ENCODE results near the gene ENDOG. TPM values are rescaled to one million over a fixed set of nuclear protein-coding genes. Genes with fewer than 3 reads are reported as not detected.

Gene ENDOG
- total RNA-seq, 4 donors from 2014 or later, result 20.3 to 29.7 (median 27.1) TPM

DNA sequence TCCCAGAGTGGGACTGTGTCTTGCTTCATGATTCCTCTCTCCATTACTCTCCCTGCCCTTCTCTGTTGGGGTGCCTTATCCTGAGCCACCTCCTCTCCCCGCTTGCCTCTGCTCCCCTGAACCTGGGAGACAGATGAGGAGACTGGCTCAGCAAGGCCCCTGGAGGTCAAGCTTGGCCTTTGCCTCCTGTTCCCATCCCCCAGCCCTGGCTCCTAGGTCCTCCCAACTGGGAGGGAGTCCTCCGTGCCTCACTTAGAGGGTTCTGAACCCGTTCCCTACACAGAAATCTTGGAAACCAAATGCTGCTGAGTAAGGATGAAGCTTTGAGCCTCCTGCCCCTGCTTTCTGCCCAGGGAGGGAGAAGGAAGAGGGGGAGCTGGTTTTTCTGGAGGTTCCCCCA is 9.8 kb upstream of the ENDOG start:
- Histone ChIP-seq H3K27me3 (no peaks in the 10 kb centered on the region), H3K27ac (no peak overlapping the region), H3K36me3 (peaks cover 0 to 64% of the 10 kb centered on the region in 2 donors), H3K4me1 (no peaks in the 10 kb centered on the region), H3K4me3 (no peak overlapping the region), H3K9me3 (no peaks in the 10 kb centered on the region)
- WGBS, 2 donors (ENCODE audit: low coverage in 1 of 2), result no CpG with 5 or more reads among the region's 3 CpGs
- ATAC-seq, result no peak
- TF ChIP-seq EP300 (IDR thresholded peaks at IDR 0.05), result no peak
- TF ChIP-seq, protein P1, sequence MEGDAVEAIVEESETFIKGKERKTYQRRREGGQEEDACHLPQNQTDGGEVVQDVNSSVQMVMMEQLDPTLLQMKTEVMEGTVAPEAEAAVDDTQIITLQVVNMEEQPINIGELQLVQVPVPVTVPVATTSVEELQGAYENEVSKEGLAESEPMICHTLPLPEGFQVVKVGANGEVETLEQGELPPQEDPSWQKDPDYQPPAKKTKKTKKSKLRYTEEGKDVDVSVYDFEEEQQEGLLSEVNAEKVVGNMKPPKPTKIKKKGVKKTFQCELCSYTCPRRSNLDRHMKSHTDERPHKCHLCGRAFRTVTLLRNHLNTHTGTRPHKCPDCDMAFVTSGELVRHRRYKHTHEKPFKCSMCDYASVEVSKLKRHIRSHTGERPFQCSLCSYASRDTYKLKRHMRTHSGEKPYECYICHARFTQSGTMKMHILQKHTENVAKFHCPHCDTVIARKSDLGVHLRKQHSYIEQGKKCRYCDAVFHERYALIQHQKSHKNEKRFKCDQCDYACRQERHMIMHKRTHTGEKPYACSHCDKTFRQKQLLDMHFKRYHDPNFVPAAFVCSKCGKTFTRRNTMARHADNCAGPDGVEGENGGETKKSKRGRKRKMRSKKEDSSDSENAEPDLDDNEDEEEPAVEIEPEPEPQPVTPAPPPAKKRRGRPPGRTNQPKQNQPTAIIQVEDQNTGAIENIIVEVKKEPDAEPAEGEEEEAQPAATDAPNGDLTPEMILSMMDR (IDR thresholded peaks at IDR 0.05), result no peak

DNA sequence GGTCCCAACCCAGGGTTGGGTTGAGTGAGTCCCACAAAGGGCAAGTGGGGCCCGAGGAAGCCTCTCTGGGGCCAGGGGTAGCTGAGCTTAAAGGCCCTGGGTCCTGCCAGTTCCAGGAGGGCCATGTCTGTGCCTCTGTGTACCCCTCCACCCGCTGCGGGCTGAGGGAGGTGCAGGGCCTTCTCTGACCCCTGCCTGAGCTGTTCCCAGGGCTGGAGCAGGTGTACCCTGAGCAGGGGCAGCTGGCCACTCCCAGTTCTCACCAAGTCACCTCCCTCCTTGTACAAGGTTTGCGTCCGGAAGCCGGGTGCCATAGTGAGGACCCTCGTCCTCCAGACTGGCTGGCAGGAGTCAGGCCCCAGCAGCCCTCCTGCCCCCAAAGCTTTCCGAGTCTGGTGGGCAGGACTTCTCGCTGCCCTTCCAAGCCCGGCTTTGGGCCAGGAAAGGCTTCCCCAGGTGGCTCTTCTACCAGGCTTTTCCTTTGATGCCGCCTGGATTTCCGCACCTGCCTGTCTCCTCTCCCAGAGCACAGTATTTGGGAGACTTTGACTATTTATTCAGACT is 9.2 kb upstream of the ENDOG start:
- Histone ChIP-seq H3K36me3 (peaks cover 0 to 58% of the 10 kb centered on the region in 2 donors), H3K9me3 (no peaks in the 10 kb centered on the region), H3K27me3 (no peaks in the 10 kb centered on the region), H3K4me1 (no peaks in the 10 kb centered on the region), H3K4me3 (no peak overlapping the region), H3K27ac (no peak overlapping the region)
- 93 to 100% methylated on average over 2 to 3 of the region's 12 CpGs for WGBS, 2 donors (ENCODE audit: low coverage in 1 of 2)
- no peak for ATAC-seq
- TF ChIP-seq POLR2AphosphoS5 (IDR thresholded peaks at IDR 0.05), result no peak
- TF ChIP-seq POLR2A (IDR thresholded peaks at IDR 0.05), result no peak
- TF ChIP-seq EP300 (IDR thresholded peaks at IDR 0.05), result no peak
- TF ChIP-seq, protein P1 (IDR thresholded peaks at IDR 0.05), result no peak

- no peak for ATAC-seq
- no peak for TF ChIP-seq POLR2AphosphoS5 (IDR thresholded peaks at IDR 0.05)
- TF ChIP-seq POLR2A (IDR thresholded peaks at IDR 0.05), result no peak
- TF ChIP-seq EP300 (IDR thresholded peaks at IDR 0.05), result no peak
- TF ChIP-seq, protein P1 (IDR thresholded peaks at IDR 0.05), result no peak
- Histone ChIP-seq H3K4me3 (no peak overlapping the region), H3K27me3 (no peaks in the 10 kb centered on the region), H3K27ac (no peak overlapping the region), H3K4me1 (no peaks in the 10 kb centered on the region), H3K36me3 (peaks cover 0 to 51% of the 10 kb centered on the region in 2 donors), H3K9me3 (no peaks in the 10 kb centered on the region)
- 80% methylated on average over 2 of the region's 2 CpGs; no CpG with 5 or more reads in 1 of the 2 donors for WGBS, 2 donors (ENCODE audit: low coverage in 1 of 2)
Measured at GRCh38 chr9:128809831-128810230, 8.5 kb upstream of the ENDOG start.

DNA sequence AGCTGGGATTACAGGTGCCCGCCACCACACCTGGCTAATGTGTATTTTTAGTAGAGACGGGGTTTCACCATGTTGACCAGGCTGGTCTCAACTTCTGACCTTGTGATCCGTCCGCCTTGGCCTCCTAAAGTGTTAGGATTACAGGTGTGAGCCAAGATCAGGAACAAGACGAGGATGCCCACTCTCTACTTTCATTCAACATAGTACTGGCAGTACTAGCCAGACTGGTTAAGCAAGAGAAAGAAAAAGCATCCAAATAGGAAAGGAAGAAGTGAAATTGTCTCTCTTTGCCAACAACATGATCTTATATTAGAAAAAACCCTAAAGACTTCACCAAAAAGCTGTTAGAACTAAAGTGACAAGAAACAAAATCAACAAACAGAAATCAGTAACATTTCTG is 7.4 kb upstream of the ENDOG start:
- H3K36me3 ChIP-seq, result peaks cover 0 to 40% of the 10 kb centered on the region in 2 donors
- H3K4me1 ChIP-seq, result no peaks in the 10 kb centered on the region
- no peak for ATAC-seq
- no peaks in the 10 kb centered on the region for H3K9me3 ChIP-seq
- H3K27me3 ChIP-seq, result no peaks in the 10 kb centered on the region
- TF ChIP-seq POLR2A (IDR thresholded peaks at IDR 0.05), result no peak
- TF ChIP-seq, protein P1 (IDR thresholded peaks at IDR 0.05), result no peak
- WGBS, 2 donors (ENCODE audit: low coverage in 1 of 2), result 50% methylated on average over 2 of the region's 5 CpGs; no CpG with 5 or more reads in 1 of the 2 donors
- no peak overlapping the region for H3K4me3 ChIP-seq
- no peak overlapping the region for H3K27ac ChIP-seq

Measured in gastroesophageal sphincter (tissue), 4 donors.